GM23338 (cell line): Measurements from ENCODE around the gene RER1.

Experiments
- CREB1 ChIP-seq: fragments of 250-450 bp; sonication (Bioruptor Pico); IDR thresholded peaks from 2 replicates; pipeline ENCODE4 v1.5.0; 2020; ENCODE audit warnings: low read depth, mild to moderate bottlenecking, moderate library complexity
- ETS1 ChIP-seq: IDR thresholded peaks from 2 replicates; pipeline ENCODE4 v1.6.1; 2016; ENCODE audit warnings: antibody characterized with exemption
- EZH2 ChIP-seq: fragments of 200-600 bp; sonication (generic); IDR thresholded peaks from one replicate; pipeline ENCODE4 v1.8.0; 2017; ENCODE audit warnings: antibody characterized with exemption, mild to moderate bottlenecking, low read depth; ENCODE audit not compliant: unreplicated experiment
- JUNB ChIP-seq: IDR thresholded peaks from one replicate; pipeline ENCODE4 v1.6.1; 2016; ENCODE audit warnings: antibody characterized with exemption; ENCODE audit not compliant: unreplicated experiment
- POLR2AphosphoS5 ChIP-seq: IDR thresholded peaks from 2 replicates; pipeline ENCODE4 v1.6.1; 2016; ENCODE audit warnings: antibody characterized with exemption, low read depth
- ZNF114 ChIP-seq: fragments of 250-450 bp; sonication (Bioruptor Pico); IDR thresholded peaks from 2 replicates; pipeline ENCODE4 v1.5.0; 2020; ENCODE audit warnings: mild to moderate bottlenecking, moderate library complexity
- ZNF331 ChIP-seq: fragments of 250-450 bp; sonication (Bioruptor Pico); IDR thresholded peaks from 2 replicates; pipeline ENCODE4 v1.5.0; 2020; ENCODE audit warnings: low read depth, mild to moderate bottlenecking, moderate library complexity
- TF ChIP-seq, protein P1 (sequence below), 2 experiments: fragments of 200-600 bp in 1 of 2; sonication (generic) in 1 of 2; conservative IDR thresholded peaks; 2 replicates each; pipeline versions ENCODE4 v1.5.1 to v1.6.1; 2016 to 2017; ENCODE audit warnings: antibody characterized with exemption in 2 of 2, low read depth in 2 of 2, mild to moderate bottlenecking in 2 of 2, moderate library complexity in 1 of 2

DNA sequence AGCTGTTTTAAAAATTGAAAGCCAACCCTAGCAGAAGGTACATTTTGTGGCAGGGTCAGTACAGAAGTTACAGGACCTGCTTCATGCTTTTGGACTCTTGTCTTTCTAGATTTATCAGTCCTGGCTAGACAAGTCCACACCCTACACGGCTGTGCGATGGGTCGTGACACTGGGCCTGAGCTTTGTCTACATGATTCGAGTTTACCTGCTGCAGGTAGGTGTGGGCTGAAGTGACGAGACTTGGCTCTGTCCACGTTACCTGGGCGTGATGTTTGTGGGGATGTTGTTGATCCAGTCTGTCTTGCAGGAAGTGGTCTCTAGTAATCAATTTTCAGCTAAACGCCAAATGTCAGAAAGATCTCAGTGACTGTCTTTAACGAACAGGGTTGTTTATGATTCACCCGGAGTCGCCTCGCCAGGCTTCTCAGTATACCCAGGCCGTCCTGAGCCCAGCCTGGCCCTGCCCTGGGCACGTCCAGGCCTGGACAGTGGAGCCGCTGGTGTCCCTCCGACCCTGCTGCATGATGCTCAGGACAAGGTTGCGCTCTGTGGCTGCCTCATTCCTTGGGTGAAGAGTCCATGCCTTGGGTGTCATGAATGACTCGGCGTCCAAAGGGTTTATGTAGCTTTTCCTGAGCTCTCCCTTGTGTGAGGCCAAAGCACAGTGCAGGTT lies 5.5 kb downstream of the RER1 start:
- TF ChIP-seq, protein P1, sequence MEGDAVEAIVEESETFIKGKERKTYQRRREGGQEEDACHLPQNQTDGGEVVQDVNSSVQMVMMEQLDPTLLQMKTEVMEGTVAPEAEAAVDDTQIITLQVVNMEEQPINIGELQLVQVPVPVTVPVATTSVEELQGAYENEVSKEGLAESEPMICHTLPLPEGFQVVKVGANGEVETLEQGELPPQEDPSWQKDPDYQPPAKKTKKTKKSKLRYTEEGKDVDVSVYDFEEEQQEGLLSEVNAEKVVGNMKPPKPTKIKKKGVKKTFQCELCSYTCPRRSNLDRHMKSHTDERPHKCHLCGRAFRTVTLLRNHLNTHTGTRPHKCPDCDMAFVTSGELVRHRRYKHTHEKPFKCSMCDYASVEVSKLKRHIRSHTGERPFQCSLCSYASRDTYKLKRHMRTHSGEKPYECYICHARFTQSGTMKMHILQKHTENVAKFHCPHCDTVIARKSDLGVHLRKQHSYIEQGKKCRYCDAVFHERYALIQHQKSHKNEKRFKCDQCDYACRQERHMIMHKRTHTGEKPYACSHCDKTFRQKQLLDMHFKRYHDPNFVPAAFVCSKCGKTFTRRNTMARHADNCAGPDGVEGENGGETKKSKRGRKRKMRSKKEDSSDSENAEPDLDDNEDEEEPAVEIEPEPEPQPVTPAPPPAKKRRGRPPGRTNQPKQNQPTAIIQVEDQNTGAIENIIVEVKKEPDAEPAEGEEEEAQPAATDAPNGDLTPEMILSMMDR (conservative IDR thresholded peaks at IDR 0.05; ENCODE audit: low read depth in 2 of 2) = no peak
- TF ChIP-seq POLR2AphosphoS5 (no peak), EZH2 (no peak), ETS1 (no peak), CREB1 (CRISPR knock-in tag) (no peak), ZNF331 (CRISPR knock-in tag) (no peak), JUNB (no peak), ZNF114 (no peak)
